Measurements from ENCODE around the gene SCGB3A1.

- no peak for TF ChIP-seq POLR2A (IDR thresholded peaks at IDR 0.05)
- TF ChIP-seq CTCF (IDR thresholded peaks at IDR 0.05), result no peak
- no peak for TF ChIP-seq EP300 (IDR thresholded peaks at IDR 0.05)
These were observed 5.5 kb upstream of the SCGB3A1 start for GRCh38 chr5:180596668-180597231.

Measured in sigmoid colon (tissue), 4 donors.